Measurements from ENCODE around the gene SCYGR3. TPM values are rescaled to one million over a fixed set of nuclear protein-coding genes. Genes with fewer than 3 reads are reported as not detected.

SCYGR3 gene
- total RNA-seq, 2 donors from 2014 or later, result not detected

DNA sequence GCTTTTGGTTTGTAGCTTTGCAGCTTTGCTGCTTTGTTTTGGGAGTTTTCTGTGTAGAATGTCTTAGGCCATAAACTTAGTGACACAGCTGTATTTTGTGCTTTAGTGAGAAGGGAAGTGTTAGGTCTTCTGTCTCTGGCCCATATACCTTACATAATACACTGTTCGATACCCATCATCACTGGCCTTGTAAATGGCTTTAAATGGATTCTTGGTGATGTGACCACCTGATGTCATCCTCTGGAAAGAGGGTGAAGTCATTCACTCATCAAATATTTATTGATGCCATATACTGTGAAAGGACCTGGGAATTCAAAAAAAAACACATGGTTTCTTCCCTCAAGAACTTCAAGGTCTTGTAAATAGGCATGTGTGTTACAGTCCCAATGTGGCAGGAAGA lies 34.8 kb downstream of the SCYGR3 start:
- Histone ChIP-seq H3K36me3 (replicated peaks in 1 of 2; ENCODE audit: insufficient read depth in 1 of 2, low read depth in 2 of 2) (no peaks in the 10 kb centered on the region), H3K4me3 (no peak overlapping the region), H3K27ac (no peak overlapping the region), H3K4me1 (no peaks in the 10 kb centered on the region), H3K27me3 (no peaks in the 10 kb centered on the region), H3K9me3 (peaks cover 0 to 13% (median 0%) of the 10 kb centered on the region in 3 donors)
- intact Hi-C loops (cut with DNase I), result no loop called here
- no peak for ATAC-seq
- no peak for DNase-seq
- WGBS, 2 donors, result 95 to 100% methylated on average over 1 of the region's 1 CpG
- TF ChIP-seq, protein P1, sequence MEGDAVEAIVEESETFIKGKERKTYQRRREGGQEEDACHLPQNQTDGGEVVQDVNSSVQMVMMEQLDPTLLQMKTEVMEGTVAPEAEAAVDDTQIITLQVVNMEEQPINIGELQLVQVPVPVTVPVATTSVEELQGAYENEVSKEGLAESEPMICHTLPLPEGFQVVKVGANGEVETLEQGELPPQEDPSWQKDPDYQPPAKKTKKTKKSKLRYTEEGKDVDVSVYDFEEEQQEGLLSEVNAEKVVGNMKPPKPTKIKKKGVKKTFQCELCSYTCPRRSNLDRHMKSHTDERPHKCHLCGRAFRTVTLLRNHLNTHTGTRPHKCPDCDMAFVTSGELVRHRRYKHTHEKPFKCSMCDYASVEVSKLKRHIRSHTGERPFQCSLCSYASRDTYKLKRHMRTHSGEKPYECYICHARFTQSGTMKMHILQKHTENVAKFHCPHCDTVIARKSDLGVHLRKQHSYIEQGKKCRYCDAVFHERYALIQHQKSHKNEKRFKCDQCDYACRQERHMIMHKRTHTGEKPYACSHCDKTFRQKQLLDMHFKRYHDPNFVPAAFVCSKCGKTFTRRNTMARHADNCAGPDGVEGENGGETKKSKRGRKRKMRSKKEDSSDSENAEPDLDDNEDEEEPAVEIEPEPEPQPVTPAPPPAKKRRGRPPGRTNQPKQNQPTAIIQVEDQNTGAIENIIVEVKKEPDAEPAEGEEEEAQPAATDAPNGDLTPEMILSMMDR (IDR thresholded peaks at IDR 0.05), result no peak
- no peak for TF ChIP-seq POLR2A (IDR thresholded peaks at IDR 0.05)

DNA sequence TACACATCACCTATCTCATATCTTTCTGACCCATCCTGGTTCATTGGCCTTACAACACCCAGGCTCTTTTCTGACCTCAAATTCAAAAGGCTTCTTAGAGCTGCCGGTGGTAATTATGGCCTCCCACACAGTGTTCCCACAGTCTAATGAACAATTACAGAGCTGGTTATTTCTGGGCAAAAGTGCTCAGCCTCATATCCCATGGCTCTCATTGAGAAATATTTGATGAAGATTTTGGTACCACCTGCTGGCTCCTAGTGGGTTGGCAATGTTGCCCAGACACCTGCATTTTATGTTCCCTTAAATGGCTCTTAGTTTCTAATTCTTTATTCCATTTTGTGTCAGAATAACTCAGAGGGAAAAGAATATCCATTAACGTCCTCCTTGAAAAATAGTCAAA lies 36.0 kb downstream of the SCYGR3 start:
- ATAC-seq (no peak), DNase-seq (no peak)
- intact Hi-C loops (cut with DNase I), result no loop called here
- no peak for TF ChIP-seq POLR2A (IDR thresholded peaks at IDR 0.05)
- Histone ChIP-seq H3K27me3 (no peaks in the 10 kb centered on the region), H3K36me3 (replicated peaks in 1 of 2; ENCODE audit: insufficient read depth in 1 of 2, low read depth in 2 of 2) (no peaks in the 10 kb centered on the region), H3K9me3 (peaks cover 0 to 13% (median 0%) of the 10 kb centered on the region in 3 donors), H3K4me1 (no peaks in the 10 kb centered on the region), H3K27ac (no peak overlapping the region), H3K4me3 (no peak overlapping the region)
- WGBS, 2 donors, result 38 to 60% methylated on average over 2 of the region's 2 CpGs

DNA sequence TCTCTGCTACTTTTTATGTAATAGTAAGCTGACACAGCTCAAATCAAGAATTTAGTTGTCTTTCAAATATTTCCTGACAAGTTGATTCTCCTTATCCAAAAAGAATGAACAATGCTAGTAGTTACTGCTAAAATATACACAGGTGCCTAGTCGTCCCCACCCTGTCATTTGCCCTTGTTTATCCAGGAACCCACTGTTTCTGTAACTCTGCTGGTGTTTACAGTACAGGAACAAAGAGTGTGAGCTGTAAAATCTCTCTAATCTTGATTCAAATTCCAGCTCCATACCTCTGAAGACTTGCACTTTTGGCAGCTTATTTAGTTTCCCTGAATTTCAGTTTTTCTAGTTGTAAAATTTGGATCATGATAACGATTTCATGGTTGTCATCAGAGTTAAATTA lies 37.1 kb downstream of the SCYGR3 start:
- DNase-seq, result no peak
- TF ChIP-seq, protein P1 (IDR thresholded peaks at IDR 0.05), result no peak
- no peak for TF ChIP-seq POLR2A (IDR thresholded peaks at IDR 0.05)
- H3K27me3 ChIP-seq, result no peaks in the 10 kb centered on the region
- H3K36me3 ChIP-seq (replicated peaks in 1 of 2; ENCODE audit: insufficient read depth in 1 of 2, low read depth in 2 of 2), result no peaks in the 10 kb centered on the region
- no peak overlapping the region for H3K27ac ChIP-seq
- H3K9me3 ChIP-seq, result peaks cover 0 to 4% (median 0%) of the 10 kb centered on the region in 3 donors
- no peak for ATAC-seq
- WGBS, 2 donors, result 16 to 31% methylated on average over 2 of the region's 2 CpGs
- intact Hi-C loops (cut with DNase I), result no loop called here
- no peak overlapping the region for H3K4me3 ChIP-seq
- H3K4me1 ChIP-seq, result no peaks in the 10 kb centered on the region

- ATAC-seq, result no peak
- DNase-seq, result no peak
- intact Hi-C loops (cut with DNase I), result no loop called here
- Histone ChIP-seq H3K9me3 (no peaks in the 10 kb centered on the region), H3K27ac (no peak overlapping the region), H3K4me3 (no peak overlapping the region), H3K4me1 (no peaks in the 10 kb centered on the region), H3K27me3 (no peaks in the 10 kb centered on the region), H3K36me3 (replicated peaks in 1 of 2; ENCODE audit: insufficient read depth in 1 of 2, low read depth in 2 of 2) (no peaks in the 10 kb centered on the region)
- TF ChIP-seq, protein P1 (IDR thresholded peaks at IDR 0.05), result no peak
- TF ChIP-seq POLR2A (IDR thresholded peaks at IDR 0.05), result no peak
- WGBS, 2 donors, result 58 to 61% methylated on average over 2 of the region's 2 CpGs
Observed at GRCh38 chr2:227576812-227577211, 37.8 kb downstream of the SCYGR3 start.

GRCh38 chr2:227576110-227576509 lies 38.5 kb downstream of the SCYGR3 start:
- no peak for TF ChIP-seq POLR2A (IDR thresholded peaks at IDR 0.05)
- TF ChIP-seq, protein P1 (IDR thresholded peaks at IDR 0.05), result no peak
- no peaks in the 10 kb centered on the region for H3K9me3 ChIP-seq
- no peaks in the 10 kb centered on the region for H3K27me3 ChIP-seq
- no peak overlapping the region for H3K4me3 ChIP-seq
- ATAC-seq (no peak), DNase-seq (no peak)
- intact Hi-C loops (cut with DNase I), result no loop called here
- H3K36me3 ChIP-seq (replicated peaks in 1 of 2; ENCODE audit: insufficient read depth in 1 of 2, low read depth in 2 of 2), result no peaks in the 10 kb centered on the region
- H3K4me1 ChIP-seq, result no peaks in the 10 kb centered on the region
- H3K27ac ChIP-seq, result no peak overlapping the region

All from body of pancreas (tissue), 4 donors.